Esophagus squamous epithelium (tissue), 5 donors: Measurements from ENCODE around the gene MOB3A. TPM values are rescaled to one million over a fixed set of nuclear protein-coding genes. Genes with fewer than 3 reads are reported as not detected.

Experiments used
- DNase-seq: peaks from one replicate; lab custom pipeline; 2025; lab: John Stamatoyannopoulos, UW
- H3K27ac ChIP-seq, 4 donors: fragments of 200-600 bp; sonication (generic); one replicate each; pipeline ENCODE4 v1.5.1; 2016 to 2019; ENCODE audit warnings: mild to moderate bottlenecking in 1 of 4
- H3K27me3 ChIP-seq, 4 donors: fragments of 200-600 bp; sonication (generic); 1 replicate in 3 of 4; 2 replicates in 1 of 4; pipeline versions ENCODE4 v1.5.1 to v1.6.0; 2017 to 2021; ENCODE audit warnings: antibody characterized with exemption in 1 of 4
- H3K36me3 ChIP-seq, 3 donors: fragments of 200-600 bp; sonication (generic); one replicate each; pipeline ENCODE4 v1.5.1; 2016 to 2019
- H3K4me1 ChIP-seq, 3 donors: fragments of 200-600 bp; sonication (generic); one replicate each; pipeline ENCODE4 v1.5.1; 2017 to 2019
- H3K4me3 ChIP-seq, 4 donors: fragments of 200-600 bp; sonication (generic); 1 replicate in 3 of 4; 2 replicates in 1 of 4; pipeline ENCODE4 v1.5.1; 2016 to 2019; ENCODE audit warnings: mild to moderate bottlenecking in 2 of 4, moderate library complexity in 1 of 4
- H3K9me3 ChIP-seq, 3 donors: fragments of 200-600 bp; sonication (generic); one replicate each; pipeline ENCODE4 v1.5.1; 2016 to 2019
- CTCF ChIP-seq, 6 experiments: fragments of 450-650 bp in 4 of 6; fragments of 200-600 bp in 2 of 6; sonication (generic) in 2 of 6; IDR thresholded peaks; one replicate each; pipeline ENCODE4 v1.5.1; 2016 to 2019; ENCODE audit warnings: antibody characterized with exemption in 6 of 6, mild to moderate bottlenecking in 4 of 6, moderate library complexity in 4 of 6
- POLR2A ChIP-seq, 4 donors: fragments of 450-650 bp; IDR thresholded peaks; one replicate each; pipeline ENCODE4 v1.6.1; 2017; ENCODE audit warnings: antibody characterized with exemption in 4 of 4, mild to moderate bottlenecking in 4 of 4, moderate library complexity in 3 of 4
- WGBS, 2 donors: methylation state at CpG; one replicate each; pipeline ENCODE4 v1.1.5; 2018; 5-methylcytosine and 5-hydroxymethylcytosine counted together
- intact Hi-C: fragments of 100-400 bp; cut with DNase I; formaldehyde crosslinking; loops from one replicate; pipeline ENCODE4 v1.15.0; 2022
- total RNA-seq, 4 donors: library from RNA; depleted of rRNA; stranded (reverse); fragments of >200 nt; gene quantifications; one replicate each; pipeline ENCODE4 v1.1.0, GENCODE V29; 2016
- donor health status: DM: yes; HTN: yes; CAD: no.

MOB3A gene
- total RNA-seq, 4 donors from 2014 or later: 22.9 to 26.9 (median 23.6) TPM

GRCh38 chr19:2139385-2140137, 43.4 kb upstream of the MOB3A start:
- Histone ChIP-seq H3K27me3 (no peaks in the 10 kb centered on the region), H3K4me3 (no peak overlapping the region), H3K27ac (no peak overlapping the region), H3K36me3 (peaks cover 9 to 70% (median 18%) of the 10 kb centered on the region in 3 donors), H3K4me1 (no peaks in the 10 kb centered on the region), H3K9me3 (no peaks in the 10 kb centered on the region)
- intact Hi-C loops: loop anchor here (10.0 kb wide), 1 partner anchor 185 kb away; no protein-coding TSS in a partner anchor
- DNase-seq: no peak
- TF ChIP-seq CTCF (IDR thresholded peaks at IDR 0.05) (no peak), POLR2A (IDR thresholded peaks at IDR 0.05) (no peak)
- 88 to 94% methylated on average over 7 to 13 of the region's 22 CpGs for WGBS, 2 donors

GRCh38 chr19:2138061-2138728, 42.1 kb upstream of the MOB3A start:
- 89 to 100% methylated on average over 1 to 15 of the region's 23 CpGs for WGBS, 2 donors
- no peak overlapping the region for H3K4me3 ChIP-seq
- intact Hi-C loops: loop anchor here (10.0 kb wide), 1 partner anchor 183 kb away; no protein-coding TSS in a partner anchor
- H3K36me3 ChIP-seq: peaks cover 10 to 74% (median 18%) of the 10 kb centered on the region in 3 donors
- DNase-seq: no peak
- TF ChIP-seq POLR2A (IDR thresholded peaks at IDR 0.05) (no peak), CTCF (IDR thresholded peaks at IDR 0.05) (no peak)
- H3K9me3 ChIP-seq: no peaks in the 10 kb centered on the region
- no peaks in the 10 kb centered on the region for H3K4me1 ChIP-seq
- no peaks in the 10 kb centered on the region for H3K27me3 ChIP-seq
- no peak overlapping the region for H3K27ac ChIP-seq

- H3K27ac ChIP-seq: no peak overlapping the region
- H3K36me3 ChIP-seq: peaks cover 24 to 88% (median 25%) of the 10 kb centered on the region in 3 donors
- H3K27me3 ChIP-seq: no peaks in the 10 kb centered on the region
- intact Hi-C loops: loop anchor here (10.0 kb wide), 1 partner anchor 182 kb away; no protein-coding TSS in a partner anchor
- H3K9me3 ChIP-seq: no peaks in the 10 kb centered on the region
- TF ChIP-seq CTCF (IDR thresholded peaks at IDR 0.05) (no peak), POLR2A (IDR thresholded peaks at IDR 0.05) (no peak)
- no peaks in the 10 kb centered on the region for H3K4me1 ChIP-seq
- no peak overlapping the region for H3K4me3 ChIP-seq
- DNase-seq: no peak
- WGBS, 2 donors: 81 to 90% methylated on average over 5 to 19 of the region's 23 CpGs
Observed at GRCh38 chr19:2136796-2137195, 40.7 kb upstream of the MOB3A start.

- Histone ChIP-seq H3K4me3 (no peak overlapping the region), H3K27ac (no peak overlapping the region), H3K9me3 (no peaks in the 10 kb centered on the region), H3K36me3 (peaks cover 29 to 95% (median 29%) of the 10 kb centered on the region in 3 donors), H3K4me1 (no peaks in the 10 kb centered on the region), H3K27me3 (no peaks in the 10 kb centered on the region)
- TF ChIP-seq CTCF (IDR thresholded peaks at IDR 0.05): no peak
- no peak for TF ChIP-seq POLR2A (IDR thresholded peaks at IDR 0.05)
- 86 to 92% methylated on average over 16 to 24 of the region's 50 CpGs for WGBS, 2 donors
- intact Hi-C loops: loop anchor here (10.0 kb wide), 1 partner anchor 181 kb away; no protein-coding TSS in a partner anchor
- no peak for DNase-seq
Observed at GRCh38 chr19:2135474-2136402, 39.6 kb upstream of the MOB3A start.
